Vagina (tissue), 2 donors: ENCODE results near the gene LACC1.

Experiments used
- POLR2A ChIP-seq, 2 donors: fragments of 450-650 bp; IDR thresholded peaks; one replicate each; pipeline ENCODE4 v1.6.1; 2017; ENCODE audit warnings: antibody characterized with exemption in 2 of 2, mild to moderate bottlenecking in 2 of 2, moderate library complexity in 2 of 2
- POLR2AphosphoS5 ChIP-seq, 2 donors: sonication (generic); formaldehyde crosslinking; IDR thresholded peaks; one replicate each; pipeline ENCODE4 v1.9.0; 2017; ENCODE audit warnings: antibody characterized with exemption in 2 of 2, mild to moderate bottlenecking in 2 of 2, low read depth in 1 of 2; ENCODE audit not compliant: insufficient read depth in 1 of 2
- TF ChIP-seq, protein P1 (sequence below), 3 experiments: fragments of 450-650 bp in 2 of 3; fragments of 200-600 bp in 1 of 3; sonication (generic) in 1 of 3; IDR thresholded peaks; one replicate each; pipeline ENCODE4 v1.5.1; 2017 to 2019; ENCODE audit warnings: antibody characterized with exemption in 3 of 3, mild to moderate bottlenecking in 2 of 3, moderate library complexity in 2 of 3

DNA sequence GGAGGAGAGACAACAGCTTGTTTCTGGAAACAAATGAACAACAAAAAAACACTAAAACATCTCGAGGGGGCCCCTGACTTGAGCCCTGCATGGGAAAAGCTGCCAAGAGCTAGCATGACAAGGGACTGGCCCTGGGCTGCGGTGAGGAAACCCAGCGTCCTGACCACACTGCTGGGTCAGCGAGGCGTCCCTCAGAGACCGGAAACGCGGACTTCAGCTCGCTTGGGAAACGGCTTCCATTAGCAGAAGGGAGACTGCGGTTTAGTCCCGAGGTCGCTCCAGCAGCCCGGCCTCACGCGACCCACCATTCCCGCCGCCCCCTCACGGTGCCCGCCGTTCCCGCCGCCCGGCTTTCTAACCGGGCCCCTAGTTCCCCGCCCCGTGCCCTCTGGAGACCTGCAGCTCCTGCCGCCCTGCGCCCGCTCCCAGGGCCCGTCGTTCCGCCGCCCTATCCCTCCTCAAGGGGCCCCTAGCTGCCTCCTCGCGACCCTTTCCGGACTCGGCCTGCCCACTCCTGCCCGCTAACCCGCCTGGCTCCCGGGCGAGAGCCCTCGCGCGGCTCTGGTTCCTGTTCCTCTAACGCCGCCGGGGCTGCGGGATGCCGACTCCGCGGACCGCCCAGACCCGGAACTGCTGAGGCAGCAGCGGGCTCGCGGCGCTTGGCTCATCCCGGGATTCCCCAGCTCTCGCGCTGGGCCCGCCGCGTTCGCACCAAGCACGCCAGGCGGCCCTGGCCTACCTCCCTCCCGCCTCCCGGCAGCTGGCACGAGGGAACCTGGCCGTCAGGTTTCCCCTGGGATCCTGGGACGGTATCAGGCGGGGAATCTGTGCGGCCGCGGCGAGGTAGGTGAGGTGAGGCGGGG lies 581 bp upstream of the LACC1 start, which contains the start of gene CCDC122:
- TF ChIP-seq, protein P1, sequence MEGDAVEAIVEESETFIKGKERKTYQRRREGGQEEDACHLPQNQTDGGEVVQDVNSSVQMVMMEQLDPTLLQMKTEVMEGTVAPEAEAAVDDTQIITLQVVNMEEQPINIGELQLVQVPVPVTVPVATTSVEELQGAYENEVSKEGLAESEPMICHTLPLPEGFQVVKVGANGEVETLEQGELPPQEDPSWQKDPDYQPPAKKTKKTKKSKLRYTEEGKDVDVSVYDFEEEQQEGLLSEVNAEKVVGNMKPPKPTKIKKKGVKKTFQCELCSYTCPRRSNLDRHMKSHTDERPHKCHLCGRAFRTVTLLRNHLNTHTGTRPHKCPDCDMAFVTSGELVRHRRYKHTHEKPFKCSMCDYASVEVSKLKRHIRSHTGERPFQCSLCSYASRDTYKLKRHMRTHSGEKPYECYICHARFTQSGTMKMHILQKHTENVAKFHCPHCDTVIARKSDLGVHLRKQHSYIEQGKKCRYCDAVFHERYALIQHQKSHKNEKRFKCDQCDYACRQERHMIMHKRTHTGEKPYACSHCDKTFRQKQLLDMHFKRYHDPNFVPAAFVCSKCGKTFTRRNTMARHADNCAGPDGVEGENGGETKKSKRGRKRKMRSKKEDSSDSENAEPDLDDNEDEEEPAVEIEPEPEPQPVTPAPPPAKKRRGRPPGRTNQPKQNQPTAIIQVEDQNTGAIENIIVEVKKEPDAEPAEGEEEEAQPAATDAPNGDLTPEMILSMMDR (IDR thresholded peaks at IDR 0.05), result no peak
- TF ChIP-seq POLR2AphosphoS5 (IDR thresholded peaks at IDR 0.05; ENCODE audit: insufficient read depth in 1 of 2, low read depth in 1 of 2) (peak in 1 of 2 donors; percentile 85), POLR2A (IDR thresholded peaks at IDR 0.05) (peak in 1 of 2 donors; percentile 30)
